ENCODE measurements around the gene TTLL11.

DNA sequence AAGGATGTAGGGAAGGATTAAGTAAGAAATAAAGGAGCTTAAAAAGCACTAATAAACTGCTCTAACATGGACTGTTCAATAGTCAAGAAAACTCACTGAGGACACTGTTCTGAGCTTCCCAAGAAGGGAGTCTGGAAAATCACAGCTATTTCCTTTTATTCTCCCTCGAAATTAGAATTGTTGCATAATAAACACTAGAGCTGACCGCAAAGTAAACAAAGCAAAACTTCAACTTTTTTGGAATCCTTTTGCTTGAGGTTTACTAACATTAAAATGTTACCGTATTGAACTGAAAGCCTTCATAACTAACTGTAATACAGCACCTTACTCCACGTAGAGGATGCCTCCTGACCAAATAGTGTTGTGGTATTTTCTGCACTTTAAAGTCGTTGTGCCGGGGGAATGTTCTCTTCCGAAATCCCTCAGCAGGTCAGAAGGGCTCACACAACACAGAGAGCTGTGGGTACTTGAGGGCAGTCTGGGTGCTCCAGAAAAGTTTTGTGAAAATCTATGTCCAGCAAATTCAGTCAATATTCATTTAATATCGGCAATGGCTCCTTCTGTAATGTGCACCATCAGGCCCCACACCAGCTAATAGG is 59.2 kb downstream of the TTLL11 start:
- TF ChIP-seq, protein P1, sequence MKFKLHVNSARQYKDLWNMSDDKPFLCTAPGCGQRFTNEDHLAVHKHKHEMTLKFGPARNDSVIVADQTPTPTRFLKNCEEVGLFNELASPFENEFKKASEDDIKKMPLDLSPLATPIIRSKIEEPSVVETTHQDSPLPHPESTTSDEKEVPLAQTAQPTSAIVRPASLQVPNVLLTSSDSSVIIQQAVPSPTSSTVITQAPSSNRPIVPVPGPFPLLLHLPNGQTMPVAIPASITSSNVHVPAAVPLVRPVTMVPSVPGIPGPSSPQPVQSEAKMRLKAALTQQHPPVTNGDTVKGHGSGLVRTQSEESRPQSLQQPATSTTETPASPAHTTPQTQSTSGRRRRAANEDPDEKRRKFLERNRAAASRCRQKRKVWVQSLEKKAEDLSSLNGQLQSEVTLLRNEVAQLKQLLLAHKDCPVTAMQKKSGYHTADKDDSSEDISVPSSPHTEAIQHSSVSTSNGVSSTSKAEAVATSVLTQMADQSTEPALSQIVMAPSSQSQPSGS (IDR thresholded peaks at IDR 0.05; ENCODE audit: low read length) = no peak
- TF ChIP-seq TBP (IDR thresholded peaks at IDR 0.05; ENCODE audit: low read depth, low read length) (no peak), BRCA1 (IDR thresholded peaks at IDR 0.05; ENCODE audit: low read depth, low read length) (no peak), KDM1A (IDR thresholded peaks at IDR 0.05; ENCODE audit: borderline replicate concordance, low read length) (no peak), JUN (IDR thresholded peaks at IDR 0.05; ENCODE audit: low read depth, low read length) (no peak), HDAC2 (IDR thresholded peaks at IDR 0.05; ENCODE audit: borderline replicate concordance in 1 of 2, low read depth in 2 of 2, low read length in 2 of 2) (no peak)
- TF ChIP-seq, protein P2, sequence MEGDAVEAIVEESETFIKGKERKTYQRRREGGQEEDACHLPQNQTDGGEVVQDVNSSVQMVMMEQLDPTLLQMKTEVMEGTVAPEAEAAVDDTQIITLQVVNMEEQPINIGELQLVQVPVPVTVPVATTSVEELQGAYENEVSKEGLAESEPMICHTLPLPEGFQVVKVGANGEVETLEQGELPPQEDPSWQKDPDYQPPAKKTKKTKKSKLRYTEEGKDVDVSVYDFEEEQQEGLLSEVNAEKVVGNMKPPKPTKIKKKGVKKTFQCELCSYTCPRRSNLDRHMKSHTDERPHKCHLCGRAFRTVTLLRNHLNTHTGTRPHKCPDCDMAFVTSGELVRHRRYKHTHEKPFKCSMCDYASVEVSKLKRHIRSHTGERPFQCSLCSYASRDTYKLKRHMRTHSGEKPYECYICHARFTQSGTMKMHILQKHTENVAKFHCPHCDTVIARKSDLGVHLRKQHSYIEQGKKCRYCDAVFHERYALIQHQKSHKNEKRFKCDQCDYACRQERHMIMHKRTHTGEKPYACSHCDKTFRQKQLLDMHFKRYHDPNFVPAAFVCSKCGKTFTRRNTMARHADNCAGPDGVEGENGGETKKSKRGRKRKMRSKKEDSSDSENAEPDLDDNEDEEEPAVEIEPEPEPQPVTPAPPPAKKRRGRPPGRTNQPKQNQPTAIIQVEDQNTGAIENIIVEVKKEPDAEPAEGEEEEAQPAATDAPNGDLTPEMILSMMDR (IDR thresholded peaks at IDR 0.05; ENCODE audit: control extremely low read depth in 1 of 3, insufficient read depth in 1 of 3, low read depth in 1 of 3, low read length in 3 of 3) = no peak

Measured in H1 (cell line).